GM23338 (cell line): Measurements from ENCODE around the gene KLF14. TPM values are rescaled to one million over a fixed set of nuclear protein-coding genes. Genes with fewer than 3 reads are reported as not detected.

Experiments used
- ATAC-seq: fragments of 200-7000 bp; cut with Tn5 transposase; 3 replicates; pipeline ENCODE4 v1.9.1; 2020
- DNase-seq: peaks from one replicate; pipeline ENCODE4 v3.0.0-alpha.2; 2015; ENCODE audit warnings: low spot score
- H2AFZ ChIP-seq: fragments of 200-600 bp; sonication (generic); 2 replicates; pipeline ENCODE4 v1.8.0; 2016; ENCODE audit warnings: antibody characterized with exemption, mild to moderate bottlenecking, moderate library complexity
- H3F3A ChIP-seq: fragments of 200-600 bp; sonication (generic); replicated peaks from 2 replicates; pipeline ENCODE4 v1.8.0; 2017; ENCODE audit warnings: antibody characterized with exemption, mixed run types, low read depth
- H3K27ac ChIP-seq: fragments of 200-600 bp; sonication (generic); 2 replicates; pipeline ENCODE4 v1.6.1; 2016; ENCODE audit warnings: low read depth
- H3K27me3 ChIP-seq: fragments of 200-600 bp; sonication (generic); 2 replicates; pipeline ENCODE4 v1.8.0; 2016; ENCODE audit warnings: mild to moderate bottlenecking, mixed run types, moderate library complexity; ENCODE audit not compliant: insufficient read depth
- H3K36me3 ChIP-seq: fragments of 200-600 bp; sonication (generic); 2 replicates; pipeline ENCODE4 v1.8.0; 2016; ENCODE audit warnings: mild to moderate bottlenecking; ENCODE audit not compliant: insufficient read depth
- H3K4me1 ChIP-seq: fragments of 200-600 bp; sonication (generic); 2 replicates; pipeline ENCODE4 v1.8.0; 2016; ENCODE audit warnings: mild to moderate bottlenecking, moderate library complexity; ENCODE audit not compliant: insufficient read depth
- H3K4me2 ChIP-seq: fragments of 200-600 bp; sonication (generic); 2 replicates; pipeline ENCODE4 v1.7.1; 2017; ENCODE audit warnings: mixed run types
- H3K4me3 ChIP-seq: fragments of 200-600 bp; sonication (generic); 2 replicates; pipeline ENCODE4 v1.6.1; 2016; ENCODE audit warnings: mixed run types
- H3K79me2 ChIP-seq: fragments of 200-600 bp; sonication (generic); replicated peaks from 2 replicates; pipeline ENCODE4 v1.8.0; 2017; ENCODE audit warnings: mild to moderate bottlenecking; ENCODE audit not compliant: insufficient read depth
- H3K9me2 ChIP-seq: fragments of 200-600 bp; sonication (generic); 2 replicates; pipeline ENCODE4 v1.8.0; 2017; ENCODE audit not compliant: insufficient read depth
- H4K20me1 ChIP-seq: fragments of 200-600 bp; sonication (generic); replicated peaks from 2 replicates; pipeline ENCODE4 v1.8.0; 2017; ENCODE audit warnings: mild to moderate bottlenecking; ENCODE audit not compliant: insufficient read depth
- H3K27ac Mint-ChIP-seq: 2 replicates; pipeline ENCODE4 v1.8.0; 2020; ENCODE audit warnings: inconsistent platforms, mild to moderate bottlenecking, moderate library complexity, mixed read lengths
- H3K27me3 Mint-ChIP-seq: 3 replicates; pipeline ENCODE4 v1.8.0; 2022; ENCODE audit warnings: low read depth, mild to moderate bottlenecking, moderate library complexity, mixed read lengths, inconsistent platforms; ENCODE audit not compliant: insufficient read depth, poor library complexity
- H3K36me3 Mint-ChIP-seq: 3 replicates; pipeline ENCODE4 v1.8.0; 2021; ENCODE audit warnings: low read depth, mild to moderate bottlenecking, inconsistent platforms, moderate library complexity, mixed read lengths
- H3K4me1 Mint-ChIP-seq: 3 replicates; pipeline ENCODE4 v1.8.0; 2020; ENCODE audit warnings: mild to moderate bottlenecking, inconsistent platforms, mixed read lengths
- H3K4me3 Mint-ChIP-seq: 3 replicates; pipeline ENCODE4 v1.8.0; 2021; ENCODE audit warnings: moderate library complexity, mild to moderate bottlenecking, inconsistent platforms, mixed read lengths
- H3K9me3 Mint-ChIP-seq: 3 replicates; pipeline ENCODE4 v1.8.0; 2020; ENCODE audit warnings: moderate library complexity, mild to moderate bottlenecking, inconsistent platforms, mixed read lengths
- CREB1 ChIP-seq: fragments of 250-450 bp; sonication (Bioruptor Pico); IDR thresholded peaks from 2 replicates; pipeline ENCODE4 v1.5.0; 2020; ENCODE audit warnings: low read depth, mild to moderate bottlenecking, moderate library complexity
- EZH2 ChIP-seq: fragments of 200-600 bp; sonication (generic); IDR thresholded peaks from one replicate; pipeline ENCODE4 v1.8.0; 2017; ENCODE audit warnings: antibody characterized with exemption, mild to moderate bottlenecking, low read depth; ENCODE audit not compliant: unreplicated experiment
- STAT1 ChIP-seq: IDR thresholded peaks from one replicate; pipeline ENCODE4 v1.6.1; 2016; ENCODE audit warnings: antibody characterized with exemption; ENCODE audit not compliant: unreplicated experiment
- ZNF114 ChIP-seq: fragments of 250-450 bp; sonication (Bioruptor Pico); IDR thresholded peaks from 2 replicates; pipeline ENCODE4 v1.5.0; 2020; ENCODE audit warnings: mild to moderate bottlenecking, moderate library complexity
- ZNF331 ChIP-seq: fragments of 250-450 bp; sonication (Bioruptor Pico); IDR thresholded peaks from 2 replicates; pipeline ENCODE4 v1.5.0; 2020; ENCODE audit warnings: low read depth, mild to moderate bottlenecking, moderate library complexity
- polyA plus RNA-seq: library from polyadenylated mRNA; unstranded; fragments of >200 nt; fragmentation: Nextera tagmentation; extraction: Ambion mirVana; gene quantifications from 2 replicates; pipeline ENCODE4 v1.2.1, GENCODE V29; 2016
- total RNA-seq: library from RNA; depleted of rRNA; stranded (reverse); fragments of >200 nt; shearing (Covaris generic); gene quantifications from 2 replicates; pipeline ENCODE4 v1.2.3, GENCODE V29; 2014
- TF ChIP-seq, protein P1 (sequence below): fragments of 250-450 bp; sonication (Bioruptor Pico); IDR thresholded peaks from 2 replicates; pipeline ENCODE4 v1.5.0; 2020; ENCODE audit warnings: mild to moderate bottlenecking, moderate library complexity
- TF ChIP-seq, protein P2 (sequence below): IDR thresholded peaks from 2 replicates; pipeline ENCODE4 v1.6.1; 2016; ENCODE audit warnings: antibody characterized with exemption
- TF ChIP-seq, protein P3 (sequence below): IDR thresholded peaks from one replicate; pipeline ENCODE4 v1.6.1; 2018; ENCODE audit warnings: antibody characterized with exemption; ENCODE audit not compliant: unreplicated experiment
- TF ChIP-seq, protein P4 (sequence below), 2 experiments: fragments of 200-600 bp in 1 of 2; sonication (generic) in 1 of 2; conservative IDR thresholded peaks; 2 replicates each; pipeline versions ENCODE4 v1.5.1 to v1.6.1; 2016 to 2017; ENCODE audit warnings: antibody characterized with exemption in 2 of 2, low read depth in 2 of 2, mild to moderate bottlenecking in 2 of 2, moderate library complexity in 1 of 2

The KLF14 gene
- total and polyA plus RNA-seq, 2 experiments from 2014 or later = not detected

DNA sequence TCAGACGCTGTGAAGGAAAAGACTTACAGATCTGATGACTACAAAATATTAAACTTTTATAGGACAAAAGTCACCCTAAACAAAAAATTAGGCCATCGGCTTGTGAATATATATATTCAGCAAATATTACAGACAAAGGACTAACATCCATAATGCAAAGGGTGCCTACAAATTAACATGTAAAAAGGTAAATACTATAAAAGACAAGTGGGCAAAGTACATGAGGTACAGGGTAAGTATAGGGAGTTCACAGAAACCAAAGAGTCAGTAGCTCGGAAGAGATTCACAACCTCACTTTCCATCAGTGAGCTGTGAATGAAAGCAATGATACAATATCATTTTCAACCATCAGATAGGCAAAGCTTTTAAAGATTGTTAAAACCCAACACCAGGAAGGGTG lies 16.7 kb upstream of the KLF14 start (continued):
- TF ChIP-seq, protein P1, sequence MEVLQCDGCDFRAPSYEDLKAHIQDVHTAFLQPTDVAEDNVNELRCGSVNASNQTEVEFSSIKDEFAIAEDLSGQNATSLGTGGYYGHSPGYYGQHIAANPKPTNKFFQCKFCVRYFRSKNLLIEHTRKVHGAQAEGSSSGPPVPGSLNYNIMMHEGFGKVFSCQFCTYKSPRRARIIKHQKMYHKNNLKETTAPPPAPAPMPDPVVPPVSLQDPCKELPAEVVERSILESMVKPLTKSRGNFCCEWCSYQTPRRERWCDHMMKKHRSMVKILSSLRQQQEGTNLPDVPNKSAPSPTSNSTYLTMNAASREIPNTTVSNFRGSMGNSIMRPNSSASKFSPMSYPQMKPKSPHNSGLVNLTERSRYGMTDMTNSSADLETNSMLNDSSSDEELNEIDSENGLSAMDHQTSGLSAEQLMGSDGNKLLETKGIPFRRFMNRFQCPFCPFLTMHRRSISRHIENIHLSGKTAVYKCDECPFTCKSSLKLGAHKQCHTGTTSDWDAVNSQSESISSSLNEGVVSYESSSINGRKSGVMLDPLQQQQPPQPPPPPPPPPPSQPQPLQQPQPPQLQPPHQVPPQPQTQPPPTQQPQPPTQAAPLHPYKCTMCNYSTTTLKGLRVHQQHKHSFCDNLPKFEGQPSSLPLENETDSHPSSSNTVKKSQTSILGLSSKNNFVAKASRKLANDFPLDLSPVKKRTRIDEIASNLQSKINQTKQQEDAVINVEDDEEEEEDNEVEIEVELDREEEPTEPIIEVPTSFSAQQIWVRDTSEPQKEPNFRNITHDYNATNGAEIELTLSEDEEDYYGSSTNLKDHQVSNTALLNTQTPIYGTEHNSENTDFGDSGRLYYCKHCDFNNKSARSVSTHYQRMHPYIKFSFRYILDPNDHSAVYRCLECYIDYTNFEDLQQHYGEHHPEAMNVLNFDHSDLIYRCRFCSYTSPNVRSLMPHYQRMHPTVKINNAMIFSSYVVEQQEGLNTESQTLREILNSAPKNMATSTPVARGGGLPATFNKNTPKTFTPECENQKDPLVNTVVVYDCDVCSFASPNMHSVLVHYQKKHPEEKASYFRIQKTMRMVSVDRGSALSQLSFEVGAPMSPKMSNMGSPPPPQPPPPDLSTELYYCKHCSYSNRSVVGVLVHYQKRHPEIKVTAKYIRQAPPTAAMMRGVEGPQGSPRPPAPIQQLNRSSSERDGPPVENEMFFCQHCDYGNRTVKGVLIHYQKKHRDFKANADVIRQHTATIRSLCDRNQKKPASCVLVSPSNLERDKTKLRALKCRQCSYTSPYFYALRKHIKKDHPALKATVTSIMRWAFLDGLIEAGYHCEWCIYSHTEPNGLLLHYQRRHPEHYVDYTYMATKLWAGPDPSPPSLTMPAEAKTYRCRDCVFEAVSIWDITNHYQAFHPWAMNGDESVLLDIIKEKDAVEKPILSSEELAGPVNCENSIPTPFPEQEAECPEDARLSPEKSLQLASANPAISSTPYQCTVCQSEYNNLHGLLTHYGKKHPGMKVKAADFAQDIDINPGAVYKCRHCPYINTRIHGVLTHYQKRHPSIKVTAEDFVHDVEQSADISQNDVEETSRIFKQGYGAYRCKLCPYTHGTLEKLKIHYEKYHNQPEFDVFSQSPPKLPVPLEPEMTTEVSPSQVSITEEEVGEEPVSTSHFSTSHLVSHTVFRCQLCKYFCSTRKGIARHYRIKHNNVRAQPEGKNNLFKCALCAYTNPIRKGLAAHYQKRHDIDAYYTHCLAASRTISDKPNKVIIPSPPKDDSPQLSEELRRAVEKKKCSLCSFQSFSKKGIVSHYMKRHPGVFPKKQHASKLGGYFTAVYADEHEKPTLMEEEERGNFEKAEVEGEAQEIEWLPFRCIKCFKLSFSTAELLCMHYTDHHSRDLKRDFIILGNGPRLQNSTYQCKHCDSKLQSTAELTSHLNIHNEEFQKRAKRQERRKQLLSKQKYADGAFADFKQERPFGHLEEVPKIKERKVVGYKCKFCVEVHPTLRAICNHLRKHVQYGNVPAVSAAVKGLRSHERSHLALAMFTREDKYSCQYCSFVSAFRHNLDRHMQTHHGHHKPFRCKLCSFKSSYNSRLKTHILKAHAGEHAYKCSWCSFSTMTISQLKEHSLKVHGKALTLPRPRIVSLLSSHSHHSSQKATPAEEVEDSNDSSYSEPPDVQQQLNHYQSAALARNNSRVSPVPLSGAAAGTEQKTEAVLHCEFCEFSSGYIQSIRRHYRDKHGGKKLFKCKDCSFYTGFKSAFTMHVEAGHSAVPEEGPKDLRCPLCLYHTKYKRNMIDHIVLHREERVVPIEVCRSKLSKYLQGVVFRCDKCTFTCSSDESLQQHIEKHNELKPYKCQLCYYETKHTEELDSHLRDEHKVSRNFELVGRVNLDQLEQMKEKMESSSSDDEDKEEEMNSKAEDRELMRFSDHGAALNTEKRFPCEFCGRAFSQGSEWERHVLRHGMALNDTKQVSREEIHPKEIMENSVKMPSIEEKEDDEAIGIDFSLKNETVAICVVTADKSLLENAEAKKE = no peak
- TF ChIP-seq, protein P2, sequence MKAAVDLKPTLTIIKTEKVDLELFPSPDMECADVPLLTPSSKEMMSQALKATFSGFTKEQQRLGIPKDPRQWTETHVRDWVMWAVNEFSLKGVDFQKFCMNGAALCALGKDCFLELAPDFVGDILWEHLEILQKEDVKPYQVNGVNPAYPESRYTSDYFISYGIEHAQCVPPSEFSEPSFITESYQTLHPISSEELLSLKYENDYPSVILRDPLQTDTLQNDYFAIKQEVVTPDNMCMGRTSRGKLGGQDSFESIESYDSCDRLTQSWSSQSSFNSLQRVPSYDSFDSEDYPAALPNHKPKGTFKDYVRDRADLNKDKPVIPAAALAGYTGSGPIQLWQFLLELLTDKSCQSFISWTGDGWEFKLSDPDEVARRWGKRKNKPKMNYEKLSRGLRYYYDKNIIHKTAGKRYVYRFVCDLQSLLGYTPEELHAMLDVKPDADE = no peak

DNA sequence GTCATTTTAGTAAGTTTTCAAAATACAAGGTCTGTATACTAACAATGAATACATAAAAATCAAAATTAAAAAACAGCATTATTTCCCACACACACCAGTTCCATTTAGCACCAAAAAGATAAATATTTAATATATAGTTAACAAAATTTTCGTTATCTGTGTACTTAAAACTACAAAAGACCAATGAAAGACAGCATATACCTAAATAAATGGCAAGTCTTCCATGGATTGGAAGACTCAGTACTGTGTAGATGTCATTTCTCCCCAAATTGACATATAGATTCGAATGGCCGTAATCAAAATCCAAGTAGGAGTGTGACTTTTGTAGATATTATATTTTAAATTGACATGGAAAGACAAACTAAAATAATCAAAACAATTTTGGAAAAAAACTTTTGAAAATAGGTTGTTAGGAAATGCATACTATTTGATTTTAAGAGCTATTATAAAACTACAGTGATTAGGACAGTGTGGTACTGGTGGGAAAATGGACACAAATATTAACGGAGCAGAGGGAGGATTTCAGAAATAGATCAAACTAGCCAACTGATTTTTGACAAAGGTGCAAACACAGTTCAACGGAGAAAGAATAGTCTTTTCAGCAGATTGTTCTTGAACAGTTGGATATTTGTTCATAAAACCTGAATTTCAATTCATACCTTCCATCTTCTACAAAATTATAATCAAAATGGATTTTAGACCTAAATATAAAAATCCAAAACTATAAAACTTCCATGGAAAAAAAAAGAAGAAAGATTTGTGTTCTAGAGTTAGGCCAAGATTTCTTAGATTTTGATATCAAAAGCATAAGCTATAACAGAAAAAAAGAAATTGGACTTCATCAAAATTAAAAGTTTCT lies 14.8 kb upstream of the KLF14 start:
- H3K27ac ChIP-seq = no peak overlapping the region
- no peak overlapping the region for H3K4me2 ChIP-seq
- Mint-ChIP-seq H3K4me3 (no peak overlapping the region), H3K27me3 (no peaks in the 10 kb centered on the region), H3K27ac (no peak overlapping the region), H3K9me3 (no peaks in the 10 kb centered on the region), H3K4me1 (no peaks in the 10 kb centered on the region), H3K36me3 (no peaks in the 10 kb centered on the region)
- H3K9me2 ChIP-seq = no peaks in the 10 kb centered on the region
- H3F3A ChIP-seq = no peaks in the 10 kb centered on the region
- H3K27me3 ChIP-seq = no peaks in the 10 kb centered on the region
- no peak overlapping the region for H2AFZ ChIP-seq
- H4K20me1 ChIP-seq = no peaks in the 10 kb centered on the region
- DNase-seq = no peak
- no peak overlapping the region for H3K4me3 ChIP-seq
- no peaks in the 10 kb centered on the region for H3K79me2 ChIP-seq
- H3K36me3 ChIP-seq = no peaks in the 10 kb centered on the region
- ATAC-seq = no peak
- no peaks in the 10 kb centered on the region for H3K4me1 ChIP-seq
- TF ChIP-seq, protein P2 = no peak
- TF ChIP-seq STAT1 (no peak), ZNF114 (CRISPR knock-in tag) (no peak), ZNF331 (CRISPR knock-in tag) (no peak), EZH2 (no peak), CREB1 (no peak)
- TF ChIP-seq, protein P3, sequence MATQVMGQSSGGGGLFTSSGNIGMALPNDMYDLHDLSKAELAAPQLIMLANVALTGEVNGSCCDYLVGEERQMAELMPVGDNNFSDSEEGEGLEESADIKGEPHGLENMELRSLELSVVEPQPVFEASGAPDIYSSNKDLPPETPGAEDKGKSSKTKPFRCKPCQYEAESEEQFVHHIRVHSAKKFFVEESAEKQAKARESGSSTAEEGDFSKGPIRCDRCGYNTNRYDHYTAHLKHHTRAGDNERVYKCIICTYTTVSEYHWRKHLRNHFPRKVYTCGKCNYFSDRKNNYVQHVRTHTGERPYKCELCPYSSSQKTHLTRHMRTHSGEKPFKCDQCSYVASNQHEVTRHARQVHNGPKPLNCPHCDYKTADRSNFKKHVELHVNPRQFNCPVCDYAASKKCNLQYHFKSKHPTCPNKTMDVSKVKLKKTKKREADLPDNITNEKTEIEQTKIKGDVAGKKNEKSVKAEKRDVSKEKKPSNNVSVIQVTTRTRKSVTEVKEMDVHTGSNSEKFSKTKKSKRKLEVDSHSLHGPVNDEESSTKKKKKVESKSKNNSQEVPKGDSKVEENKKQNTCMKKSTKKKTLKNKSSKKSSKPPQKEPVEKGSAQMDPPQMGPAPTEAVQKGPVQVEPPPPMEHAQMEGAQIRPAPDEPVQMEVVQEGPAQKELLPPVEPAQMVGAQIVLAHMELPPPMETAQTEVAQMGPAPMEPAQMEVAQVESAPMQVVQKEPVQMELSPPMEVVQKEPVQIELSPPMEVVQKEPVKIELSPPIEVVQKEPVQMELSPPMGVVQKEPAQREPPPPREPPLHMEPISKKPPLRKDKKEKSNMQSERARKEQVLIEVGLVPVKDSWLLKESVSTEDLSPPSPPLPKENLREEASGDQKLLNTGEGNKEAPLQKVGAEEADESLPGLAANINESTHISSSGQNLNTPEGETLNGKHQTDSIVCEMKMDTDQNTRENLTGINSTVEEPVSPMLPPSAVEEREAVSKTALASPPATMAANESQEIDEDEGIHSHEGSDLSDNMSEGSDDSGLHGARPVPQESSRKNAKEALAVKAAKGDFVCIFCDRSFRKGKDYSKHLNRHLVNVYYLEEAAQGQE = no peak
- TF ChIP-seq, protein P4, sequence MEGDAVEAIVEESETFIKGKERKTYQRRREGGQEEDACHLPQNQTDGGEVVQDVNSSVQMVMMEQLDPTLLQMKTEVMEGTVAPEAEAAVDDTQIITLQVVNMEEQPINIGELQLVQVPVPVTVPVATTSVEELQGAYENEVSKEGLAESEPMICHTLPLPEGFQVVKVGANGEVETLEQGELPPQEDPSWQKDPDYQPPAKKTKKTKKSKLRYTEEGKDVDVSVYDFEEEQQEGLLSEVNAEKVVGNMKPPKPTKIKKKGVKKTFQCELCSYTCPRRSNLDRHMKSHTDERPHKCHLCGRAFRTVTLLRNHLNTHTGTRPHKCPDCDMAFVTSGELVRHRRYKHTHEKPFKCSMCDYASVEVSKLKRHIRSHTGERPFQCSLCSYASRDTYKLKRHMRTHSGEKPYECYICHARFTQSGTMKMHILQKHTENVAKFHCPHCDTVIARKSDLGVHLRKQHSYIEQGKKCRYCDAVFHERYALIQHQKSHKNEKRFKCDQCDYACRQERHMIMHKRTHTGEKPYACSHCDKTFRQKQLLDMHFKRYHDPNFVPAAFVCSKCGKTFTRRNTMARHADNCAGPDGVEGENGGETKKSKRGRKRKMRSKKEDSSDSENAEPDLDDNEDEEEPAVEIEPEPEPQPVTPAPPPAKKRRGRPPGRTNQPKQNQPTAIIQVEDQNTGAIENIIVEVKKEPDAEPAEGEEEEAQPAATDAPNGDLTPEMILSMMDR (conservative IDR thresholded peaks at IDR 0.05; ENCODE audit: low read depth in 2 of 2) = no peak
